Testis (tissue), 3 donors: ENCODE measurements around the gene ZNF554. TPM values are rescaled to one million over a fixed set of nuclear protein-coding genes. Genes with fewer than 3 reads are reported as not detected.

Experiments used
- DNase-seq: peaks from one replicate; pipeline ENCODE4 v3.0.0-alpha.2; 2019
- H3K27ac ChIP-seq, 2 donors: fragments of 200-600 bp; sonication (generic); one replicate each; pipeline ENCODE4 v1.5.1; 2019
- H3K27me3 ChIP-seq: fragments of 200-600 bp; sonication (generic); one replicate; pipeline ENCODE4 v1.5.1; 2019
- H3K36me3 ChIP-seq: fragments of 200-600 bp; sonication (generic); one replicate; pipeline ENCODE4 v1.5.1; 2017; ENCODE audit warnings: low read depth; ENCODE audit errors: missing control alignments
- H3K4me1 ChIP-seq: fragments of 200-600 bp; sonication (generic); one replicate; pipeline ENCODE4 v1.5.1; 2019
- H3K4me3 ChIP-seq, 2 donors: fragments of 200-600 bp; sonication (generic); one replicate each; pipeline ENCODE4 v1.5.1; 2017 to 2019
- H3K9me3 ChIP-seq: fragments of 200-600 bp; sonication (generic); one replicate; pipeline ENCODE4 v1.5.1; 2017
- POLR2A ChIP-seq: fragments of 450-650 bp; IDR thresholded peaks from one replicate; pipeline ENCODE4 v1.6.1; 2017; ENCODE audit warnings: antibody characterized with exemption, mild to moderate bottlenecking, moderate library complexity
- WGBS, 2 donors: methylation state at CpG; one replicate each; pipeline ENCODE4 v1.1.5; 2018; 5-methylcytosine and 5-hydroxymethylcytosine counted together
- intact Hi-C: fragments of 100-400 bp; cut with DNase I; formaldehyde crosslinking; loops from one replicate; pipeline ENCODE4 v1.15.1; 2023; ENCODE audit warnings: low total_unique reads
- polyA plus RNA-seq: library from polyadenylated mRNA; stranded (reverse); fragments of 350-450 nt; fragmentation: Illumina TruSeq; extraction: RNeasy Lipid Tissue Mini Kit (QIAGEN cat#74804); gene quantifications from one replicate; pipeline ENCODE4 v1.2.3, GENCODE V29; 2014; ENCODE audit warnings: low read depth, low replicate concordance; ENCODE audit not compliant: insufficient read depth
- total RNA-seq, 2 donors: library from RNA; depleted of rRNA; stranded (reverse); fragments of >200 nt; gene quantifications; one replicate each; pipeline ENCODE4 v1.2.3, GENCODE V29; 2016
- TF ChIP-seq, protein P1 (sequence below), 3 experiments: fragments of 450-650 bp in 2 of 3; fragments of 200-600 bp in 1 of 3; sonication (generic) in 1 of 3; IDR thresholded peaks; one replicate each; pipeline ENCODE4 v1.5.1; 2016 to 2019; ENCODE audit warnings: antibody characterized with exemption in 3 of 3, mild to moderate bottlenecking in 2 of 3, moderate library complexity in 1 of 3

Gene ZNF554
- total and polyA plus RNA-seq, 3 donors from 2014 or later, result 6.9 to 9.4 (median 9.3) TPM

GRCh38 chr19:2848616-2849015 lies 28.9 kb downstream of the ZNF554 start:
- Histone ChIP-seq H3K27ac (no peak overlapping the region), H3K27me3 (no peaks in the 10 kb centered on the region), H3K4me3 (no peak overlapping the region), H3K9me3 (no peaks in the 10 kb centered on the region), H3K4me1 (no peaks in the 10 kb centered on the region), H3K36me3 (no peaks in the 10 kb centered on the region)
- TF ChIP-seq, protein P1, sequence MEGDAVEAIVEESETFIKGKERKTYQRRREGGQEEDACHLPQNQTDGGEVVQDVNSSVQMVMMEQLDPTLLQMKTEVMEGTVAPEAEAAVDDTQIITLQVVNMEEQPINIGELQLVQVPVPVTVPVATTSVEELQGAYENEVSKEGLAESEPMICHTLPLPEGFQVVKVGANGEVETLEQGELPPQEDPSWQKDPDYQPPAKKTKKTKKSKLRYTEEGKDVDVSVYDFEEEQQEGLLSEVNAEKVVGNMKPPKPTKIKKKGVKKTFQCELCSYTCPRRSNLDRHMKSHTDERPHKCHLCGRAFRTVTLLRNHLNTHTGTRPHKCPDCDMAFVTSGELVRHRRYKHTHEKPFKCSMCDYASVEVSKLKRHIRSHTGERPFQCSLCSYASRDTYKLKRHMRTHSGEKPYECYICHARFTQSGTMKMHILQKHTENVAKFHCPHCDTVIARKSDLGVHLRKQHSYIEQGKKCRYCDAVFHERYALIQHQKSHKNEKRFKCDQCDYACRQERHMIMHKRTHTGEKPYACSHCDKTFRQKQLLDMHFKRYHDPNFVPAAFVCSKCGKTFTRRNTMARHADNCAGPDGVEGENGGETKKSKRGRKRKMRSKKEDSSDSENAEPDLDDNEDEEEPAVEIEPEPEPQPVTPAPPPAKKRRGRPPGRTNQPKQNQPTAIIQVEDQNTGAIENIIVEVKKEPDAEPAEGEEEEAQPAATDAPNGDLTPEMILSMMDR (IDR thresholded peaks at IDR 0.05), result no peak
- no peak for TF ChIP-seq POLR2A
- WGBS, 2 donors, result 85 to 91% methylated on average over 4 of the region's 4 CpGs
- intact Hi-C loops, result no loop called here
- DNase-seq, result no peak

DNA sequence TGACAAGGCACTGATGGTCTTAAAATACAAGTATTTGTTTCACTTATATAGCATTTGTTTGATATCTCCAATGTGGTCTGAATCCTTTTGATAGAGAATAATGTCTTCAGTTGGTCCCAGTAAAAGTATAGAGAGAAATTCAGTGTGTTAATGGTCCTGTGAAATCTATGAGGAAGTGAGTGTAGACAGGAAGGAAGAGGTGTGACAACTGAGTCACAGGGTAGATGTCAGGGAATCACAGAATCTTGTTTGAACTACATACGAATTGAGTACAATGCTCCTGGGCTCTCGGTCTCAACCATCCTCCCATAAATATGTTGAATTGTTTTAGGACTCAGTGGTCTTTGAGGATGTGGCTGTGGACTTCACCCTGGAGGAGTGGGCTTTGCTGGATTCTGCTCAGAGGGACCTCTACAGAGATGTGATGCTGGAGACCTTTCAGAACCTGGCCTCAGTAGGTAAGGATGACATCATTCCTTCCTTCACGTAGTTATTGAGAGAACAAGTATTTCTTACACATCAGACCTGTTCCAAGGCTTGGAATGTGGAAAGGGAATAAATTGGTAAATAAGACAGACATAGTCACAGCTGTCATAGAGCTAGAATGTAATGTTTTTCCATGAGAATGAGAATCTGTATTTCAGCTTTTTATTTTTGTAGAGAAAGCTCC lies 30.7 kb downstream of the ZNF554 start:
- no peaks in the 10 kb centered on the region for H3K27me3 ChIP-seq
- intact Hi-C loops, result no loop called here
- no peak for TF ChIP-seq POLR2A
- TF ChIP-seq, protein P1 (IDR thresholded peaks at IDR 0.05), result no peak
- H3K4me3 ChIP-seq, result no peak overlapping the region
- H3K36me3 ChIP-seq, result peaks cover 4% of the 10 kb centered on the region
- WGBS, 2 donors, result 93 to 96% methylated on average over 3 of the region's 3 CpGs
- H3K4me1 ChIP-seq, result no peaks in the 10 kb centered on the region
- no peaks in the 10 kb centered on the region for H3K9me3 ChIP-seq
- DNase-seq, result no peak
- no peak overlapping the region for H3K27ac ChIP-seq

DNA sequence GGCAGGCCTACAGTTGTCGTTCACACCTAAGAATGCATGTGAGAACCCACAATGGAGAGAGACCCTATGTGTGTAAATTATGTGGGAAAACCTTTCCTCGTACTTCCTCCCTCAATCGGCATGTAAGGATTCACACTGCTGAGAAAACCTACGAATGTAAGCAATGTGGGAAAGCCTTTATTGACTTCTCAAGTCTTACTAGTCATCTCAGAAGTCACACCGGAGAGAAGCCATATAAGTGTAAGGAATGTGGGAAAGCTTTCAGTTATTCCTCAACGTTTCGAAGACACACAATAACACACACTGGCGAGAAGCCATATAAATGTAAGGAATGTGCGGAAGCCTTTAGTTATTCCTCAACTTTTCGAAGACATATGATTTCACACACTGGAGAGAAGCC lies 32.9 kb downstream of the ZNF554 start:
- no peak overlapping the region for H3K4me3 ChIP-seq
- TF ChIP-seq POLR2A, result no peak
- TF ChIP-seq, protein P1 (IDR thresholded peaks at IDR 0.05), result no peak
- no peaks in the 10 kb centered on the region for H3K27me3 ChIP-seq
- H3K36me3 ChIP-seq, result peaks cover 4% of the 10 kb centered on the region
- no peak for DNase-seq
- H3K4me1 ChIP-seq, result no peaks in the 10 kb centered on the region
- WGBS, 2 donors, result 96 to 98% methylated on average over 10 of the region's 10 CpGs
- no peak overlapping the region for H3K27ac ChIP-seq
- no peaks in the 10 kb centered on the region for H3K9me3 ChIP-seq
- intact Hi-C loops, result no loop called here

- Histone ChIP-seq H3K9me3 (no peaks in the 10 kb centered on the region), H3K27me3 (no peaks in the 10 kb centered on the region), H3K4me3 (no peak overlapping the region), H3K4me1 (no peaks in the 10 kb centered on the region), H3K27ac (no peak overlapping the region), H3K36me3 (peaks cover 4% of the 10 kb centered on the region)
- DNase-seq, result no peak
- TF ChIP-seq POLR2A, result no peak
- TF ChIP-seq, protein P1 (IDR thresholded peaks at IDR 0.05), result no peak
- 96 to 99% methylated on average over 11 of the region's 11 CpGs for WGBS, 2 donors
- intact Hi-C loops, result no loop called here
These were observed 33.4 kb downstream of the ZNF554 start for GRCh38 chr19:2853015-2853606.

DNA sequence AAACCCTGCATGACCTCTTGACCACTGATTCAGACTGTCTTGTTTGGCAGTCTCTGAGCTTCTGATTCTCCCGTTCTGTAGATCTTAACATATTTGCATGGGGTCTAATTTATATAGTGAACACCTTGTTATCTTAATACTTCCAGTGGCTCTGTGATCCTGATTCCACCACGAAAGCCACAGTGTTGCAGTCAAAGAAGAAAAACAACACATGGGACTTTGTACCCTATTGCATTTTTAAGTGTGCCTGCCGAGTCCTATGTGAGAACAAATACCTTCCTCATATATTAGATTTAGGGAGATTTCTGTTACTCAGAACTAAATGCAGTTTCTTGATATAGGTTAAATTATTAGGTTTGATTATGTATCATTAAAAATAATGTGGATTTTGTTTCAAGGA lies 35.2 kb downstream of the ZNF554 start:
- no peaks in the 10 kb centered on the region for H3K4me1 ChIP-seq
- H3K27ac ChIP-seq, result no peak overlapping the region
- no peak overlapping the region for H3K4me3 ChIP-seq
- no peaks in the 10 kb centered on the region for H3K27me3 ChIP-seq
- H3K36me3 ChIP-seq, result peaks cover 4% of the 10 kb centered on the region
- no peak for DNase-seq
- H3K9me3 ChIP-seq, result no peaks in the 10 kb centered on the region
- intact Hi-C loops, result no loop called here
- TF ChIP-seq POLR2A, result no peak
- TF ChIP-seq, protein P1 (IDR thresholded peaks at IDR 0.05), result no peak
- 95% methylated on average over 3 of the region's 3 CpGs for WGBS, 2 donors
